Measurements from ENCODE around the gene PPP1R11. TPM values are rescaled to one million over a fixed set of nuclear protein-coding genes. Genes with fewer than 3 reads are reported as not detected.

Gene PPP1R11
- total RNA-seq, 1 experiment from 2014 or later, result 23.8 TPM

GRCh38 chr6:30113841-30114240 is 46.8 kb downstream of the PPP1R11 start:
- Histone ChIP-seq H3K18ac (ENCODE audit: insufficient read length, low read depth, low read length) (no peak overlapping the region), H3K23me2 (ENCODE audit: insufficient read length, low read depth, low read length, poor library complexity, severe bottlenecking) (no peaks in the 10 kb centered on the region), H3K27me3 (ENCODE audit: insufficient read depth, low read length) (no peaks in the 10 kb centered on the region; the same call in 1 of the 2 replicates), H3K4me2 (ENCODE audit: insufficient read depth, insufficient read length, low read length) (no peak overlapping the region), H2BK5ac (ENCODE audit: insufficient read length, low read length) (no peak overlapping the region), H2BK120ac (ENCODE audit: low read depth, low read length, poor library complexity, severe bottlenecking) (no peak overlapping the region), H3K9me3 (ENCODE audit: control insufficient read depth, low read depth, low read length) (no peaks in the 10 kb centered on the region), H4K5ac (ENCODE audit: insufficient read length, low read depth, low read length) (no peak overlapping the region), H2AFZ (ENCODE audit: low read length) (no peak overlapping the region), H2BK20ac (ENCODE audit: low read depth, low read length, poor library complexity, severe bottlenecking) (no peak overlapping the region), H2AK5ac (ENCODE audit: insufficient read length, low read length) (no peak overlapping the region), H3K79me1 (ENCODE audit: insufficient read depth, low read depth, low read length, poor library complexity, severe bottlenecking) (no peaks in the 10 kb centered on the region), H3K79me2 (ENCODE audit: insufficient read depth, low read length) (0 out of 2 replicates have a peak, but pooled peaks cover 2% of the 10 kb centered on the region), H3K4me1 (ENCODE audit: insufficient read depth, low read length) (no peaks in the 10 kb centered on the region), H3K27ac (ENCODE audit: insufficient read length, low read depth, low read length) (no peak overlapping the region), H2BK15ac (ENCODE audit: low read depth, low read length) (no peak overlapping the region), H3K14ac (ENCODE audit: insufficient read depth, low read length) (no peak overlapping the region), H3K23ac (ENCODE audit: insufficient read length, low read depth, low read length) (no peak overlapping the region), H4K20me1 (ENCODE audit: control insufficient read depth, insufficient read depth, insufficient read length) (no peaks in the 10 kb centered on the region), H4K8ac (replicated peaks; ENCODE audit: insufficient read length, low read depth, low read length) (no peak overlapping the region), H3T11ph (ENCODE audit: low read length) (no peak overlapping the region), H2BK12ac (ENCODE audit: insufficient read length, low read depth, low read length) (no peak overlapping the region), H4K91ac (ENCODE audit: insufficient read length, low read depth, low read length) (no peak overlapping the region), H3K9ac (ENCODE audit: extremely low read depth, insufficient read length, low read length) (no peak overlapping the region), H3K4ac (ENCODE audit: low read depth, low read length) (no peak overlapping the region), H3K56ac (ENCODE audit: insufficient read length, low read depth, low read length) (no peak overlapping the region)
- DNase-seq, result no peak
- Mint-ChIP-seq H3K27me3 (ENCODE audit: low read depth) (peaks cover 58% of the 10 kb centered on the region), H3K36me3 (ENCODE audit: insufficient read depth in 1 of 3, low read depth in 3 of 3) (no peaks in the 10 kb centered on the region), H3K9me3 (no peaks in the 10 kb centered on the region), H3K4me1 (no peaks in the 10 kb centered on the region), H3K27ac (no peak overlapping the region), H3K4me3 (no peak overlapping the region)
- TF ChIP-seq CTCF (conservative IDR thresholded peaks at IDR 0.05), result no peak
- WGBS (ENCODE audit: extremely low coverage, insufficient read length, low lambda C conversion rate), result no CpG with 5 or more reads among the region's 1 CpG
